Nephron (organoid): ENCODE data around the gene TMED1.
A peak's percentile ranks its signal among the peaks of the same experiment; 100 is the strongest.
"Not testable (repeated sequence)": the region's sequence is repeated elsewhere in the genome, so short reads cannot be mapped to it uniquely, and the experiment has no call there.

ENCODE experiments used
- H3K27ac Mint-ChIP-seq, 3 experiments: 2 replicates each; pipeline ENCODE4 v1.8.0; 2020; ENCODE audit warnings: mixed read lengths in 3 of 3, mild to moderate bottlenecking in 2 of 3, moderate library complexity in 1 of 3
- H3K27me3 Mint-ChIP-seq: 2 replicates; pipeline ENCODE4 v1.8.0; 2021; ENCODE audit warnings: low read depth, mild to moderate bottlenecking, moderate library complexity, mixed read lengths
- H3K36me3 Mint-ChIP-seq: 2 replicates; pipeline ENCODE4 v1.8.0; 2020; ENCODE audit warnings: low read depth, mixed read lengths
- H3K4me1 Mint-ChIP-seq: 2 replicates; pipeline ENCODE4 v1.8.0; 2020; ENCODE audit warnings: mixed read lengths
- H3K4me3 Mint-ChIP-seq, 3 experiments: 2 replicates each; pipeline ENCODE4 v1.8.0; 2020; ENCODE audit warnings: mild to moderate bottlenecking in 3 of 3, mixed read lengths in 3 of 3, moderate library complexity in 2 of 3
- H3K9me3 Mint-ChIP-seq: 2 replicates; pipeline ENCODE4 v1.8.0; 2020; ENCODE audit warnings: mixed read lengths
- CTCF ChIP-seq, 3 experiments: fragments of 200-600 bp; sonication (generic); IDR thresholded peaks; one replicate each; pipeline ENCODE4 v1.5.0; 2021; ENCODE audit warnings: antibody characterized with exemption in 3 of 3; ENCODE audit not compliant: unreplicated experiment in 3 of 3

Gene TMED1

DNA sequence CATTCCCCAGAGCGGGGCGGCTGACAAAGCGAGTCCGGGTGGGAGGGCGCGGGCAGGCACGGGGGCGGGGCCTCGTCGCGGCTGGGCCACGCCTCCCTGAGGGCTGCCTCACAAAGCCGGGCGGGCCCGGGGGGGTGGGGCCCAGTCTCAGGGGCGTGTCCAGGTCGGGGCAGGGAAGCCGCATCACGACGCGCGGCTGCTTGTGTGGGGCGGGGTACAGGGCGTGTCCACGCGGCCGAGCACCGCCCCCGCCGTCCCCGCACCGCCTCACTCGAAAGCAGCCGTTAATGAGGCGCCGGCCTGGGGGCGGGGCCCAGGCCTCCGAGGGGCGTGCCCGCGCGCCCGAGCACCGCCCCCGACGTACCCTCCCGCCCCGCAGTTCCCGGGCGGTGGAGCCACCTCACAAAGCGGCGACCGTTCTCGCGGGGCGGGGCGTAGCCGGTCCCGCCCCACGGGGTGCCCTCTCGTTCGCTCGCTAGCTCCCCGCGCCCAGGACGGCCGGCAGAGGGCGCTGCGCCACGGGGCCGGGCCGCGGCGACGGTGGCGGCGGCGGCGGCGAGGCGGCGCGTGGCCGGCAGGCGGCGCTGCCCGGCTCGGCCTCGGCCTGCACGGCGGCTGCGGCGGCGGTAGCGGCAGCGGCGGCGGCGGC lies 35.1 kb upstream of the TMED1 start, which contains the start of gene CARM1:
CARM1 (plus strand) TSS at position 599 of the 649 bp plus-strand sequence. CDS start 150 bp downstream, outside the sequence.
- H3K27ac Mint-ChIP-seq: peak within 1 kb of the TSS; percentile 90 to 98 (median 96)
- peak; percentile 57 to 63 (median 58) for TF ChIP-seq CTCF (IDR thresholded peaks at IDR 0.05; ENCODE audit: unreplicated experiment in 3 of 3)
- H3K36me3 Mint-ChIP-seq: no peaks in the 10 kb centered on the region
- no peaks in the 10 kb centered on the region for H3K27me3 Mint-ChIP-seq
- H3K4me3 Mint-ChIP-seq: peak within 1 kb of the TSS; percentile 92 to 95 (median 92)
- no peaks in the 10 kb centered on the region for H3K9me3 Mint-ChIP-seq
- H3K4me1 Mint-ChIP-seq: peaks cover 9% of the 10 kb centered on the region

- no peaks in the 10 kb centered on the region for H3K9me3 Mint-ChIP-seq
- peak overlapping the region; percentile 90 to 98 (median 96) for H3K27ac Mint-ChIP-seq
- H3K4me3 Mint-ChIP-seq: peak overlapping the region; percentile 81 to 92 (median 84)
- TF ChIP-seq CTCF (IDR thresholded peaks at IDR 0.05; ENCODE audit: unreplicated experiment in 3 of 3): no peak
- H3K27me3 Mint-ChIP-seq: no peaks in the 10 kb centered on the region
- H3K4me1 Mint-ChIP-seq: peaks cover 9% of the 10 kb centered on the region
- no peaks in the 10 kb centered on the region for H3K36me3 Mint-ChIP-seq
Observed at GRCh38 chr19:10870501-10870954, 34.5 kb upstream of the TMED1 start.

DNA sequence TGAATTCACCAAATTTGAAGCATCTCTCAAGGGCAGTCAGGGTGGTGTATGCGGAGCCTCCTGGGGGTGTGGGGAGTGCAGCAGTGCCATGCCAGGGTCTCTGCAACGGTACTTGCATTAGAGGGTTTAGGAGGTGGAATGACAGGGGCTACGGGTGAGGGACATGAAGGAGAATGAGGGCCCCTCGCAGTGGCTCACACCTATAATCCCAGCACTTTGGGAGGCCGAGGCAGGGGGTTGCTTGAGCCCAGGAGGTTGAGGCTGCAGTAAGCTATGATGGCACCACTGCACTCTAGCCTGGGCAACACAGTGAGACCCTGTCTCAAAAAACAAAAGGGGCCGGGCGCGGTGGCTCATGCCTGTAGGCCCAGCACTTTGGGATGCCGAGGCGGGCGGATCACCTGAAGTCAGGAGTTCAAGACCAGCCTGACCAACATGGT lies 33.9 kb upstream of the TMED1 start:
- peak overlapping the region; percentile 87 to 98 (median 90) for H3K27ac Mint-ChIP-seq
- H3K9me3 Mint-ChIP-seq, H3K4me1 Mint-ChIP-seq, H3K36me3 Mint-ChIP-seq, H3K27me3 Mint-ChIP-seq: not testable (repeated sequence)
- H3K4me3 Mint-ChIP-seq: peak overlapping the region; percentile 74 to 92 (median 81)

GRCh38 chr19:10868872-10869547 lies 33.0 kb upstream of the TMED1 start:
- TF ChIP-seq CTCF (IDR thresholded peaks at IDR 0.05; ENCODE audit: unreplicated experiment in 3 of 3): no peak
- no peaks in the 10 kb centered on the region for H3K9me3 Mint-ChIP-seq
- no peaks in the 10 kb centered on the region for H3K36me3 Mint-ChIP-seq
- peak overlapping the region; percentile 61 to 92 (median 64) for H3K4me3 Mint-ChIP-seq
- H3K27ac Mint-ChIP-seq: peak overlapping the region; percentile 80 to 92 (median 90)
- peaks cover 14% of the 10 kb centered on the region for H3K4me1 Mint-ChIP-seq
- no peaks in the 10 kb centered on the region for H3K27me3 Mint-ChIP-seq

GRCh38 chr19:10866495-10866894 lies 30.5 kb upstream of the TMED1 start:
- H3K27me3 Mint-ChIP-seq: no peaks in the 10 kb centered on the region
- H3K36me3 Mint-ChIP-seq: no peaks in the 10 kb centered on the region
- peaks cover 13% of the 10 kb centered on the region for H3K4me1 Mint-ChIP-seq
- no peaks in the 10 kb centered on the region for H3K9me3 Mint-ChIP-seq
- H3K4me3 Mint-ChIP-seq: no peak overlapping the region
- TF ChIP-seq CTCF (IDR thresholded peaks at IDR 0.05; ENCODE audit: unreplicated experiment in 3 of 3): no peak
- no peak overlapping the region for H3K27ac Mint-ChIP-seq

DNA sequence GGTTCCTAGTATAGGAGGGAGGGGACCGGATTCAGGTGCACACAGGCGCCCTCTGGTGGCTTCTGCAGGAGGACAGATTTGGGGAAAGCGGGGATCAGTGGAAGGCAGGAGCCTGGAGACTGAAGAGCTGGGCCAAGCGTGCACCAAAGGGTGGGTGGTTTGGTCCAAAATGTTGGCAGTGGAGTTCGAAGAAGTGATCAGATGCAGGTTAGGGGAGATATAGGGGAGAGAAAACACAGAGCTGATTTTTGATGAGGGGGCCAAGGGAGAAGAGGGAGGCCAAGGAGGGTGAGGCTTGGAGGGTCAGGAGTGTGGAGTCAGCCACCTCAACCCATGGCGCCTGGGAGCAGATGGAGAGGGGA lies 28.5 kb upstream of the TMED1 start:
- peaks cover 13% of the 10 kb centered on the region for H3K4me1 Mint-ChIP-seq
- peak overlapping the region; percentile 16 to 66 (median 31) for H3K27ac Mint-ChIP-seq
- no peak overlapping the region for H3K4me3 Mint-ChIP-seq
- no peaks in the 10 kb centered on the region for H3K27me3 Mint-ChIP-seq
- H3K9me3 Mint-ChIP-seq: no peaks in the 10 kb centered on the region
- H3K36me3 Mint-ChIP-seq: no peaks in the 10 kb centered on the region
- peak; percentile 84 to 92 (median 88) for TF ChIP-seq CTCF (IDR thresholded peaks at IDR 0.05; ENCODE audit: unreplicated experiment in 3 of 3)
